Effector memory CD8-positive, alpha-beta T cell (primary cell): ENCODE results near the gene LYSMD3.
"Not testable (repeated sequence)": the region's sequence is repeated elsewhere in the genome, so short reads cannot be mapped to it uniquely, and the experiment has no call there.

Experiments
- ATAC-seq: fragments of 150-1000 bp; cut with Tn5 transposase; replicated peaks from 2 replicates; pipeline ENCODE4 v1.10.0; 2021; ENCODE audit warnings: mild to moderate bottlenecking, moderate library complexity
- DNase-seq, 3 experiments: peaks; one replicate each; pipeline ENCODE4 v3.0.0; 2021
- H3K27ac Mint-ChIP-seq, 2 donors: one replicate each; pipeline ENCODE4 v1.8.0; 2022; ENCODE audit warnings: mild to moderate bottlenecking in 2 of 2, mixed read lengths in 2 of 2, moderate library complexity in 2 of 2
- H3K27me3 Mint-ChIP-seq, 2 donors: one replicate each; pipeline ENCODE4 v1.8.0; 2022; ENCODE audit warnings: mixed read lengths in 2 of 2
- H3K36me3 Mint-ChIP-seq: one replicate; pipeline ENCODE4 v1.8.0; 2022; ENCODE audit warnings: mild to moderate bottlenecking, moderate library complexity, mixed read lengths; ENCODE audit not compliant: insufficient read depth
- H3K4me1 Mint-ChIP-seq, 2 donors: one replicate each; pipeline ENCODE4 v1.8.0; 2022; ENCODE audit warnings: low read depth in 2 of 2, mixed read lengths in 2 of 2
- H3K4me3 Mint-ChIP-seq, 2 donors: one replicate each; pipeline ENCODE4 v1.8.0; 2022; ENCODE audit warnings: mild to moderate bottlenecking in 2 of 2, mixed read lengths in 2 of 2, moderate library complexity in 2 of 2
- H3K9me3 Mint-ChIP-seq, 2 donors: one replicate each; pipeline ENCODE4 v1.8.0; 2022; ENCODE audit warnings: mixed read lengths in 2 of 2
- total RNA-seq, 9 experiments: gene quantifications; one replicate each; lab custom pipeline; 2026; lab: John Stamatoyannopoulos, UW

Gene LYSMD3
- total RNA-seq, result 16.1 to 66.7 (median 39.4) reads per million in 9 experiments

- Mint-ChIP-seq H3K27me3 (peaks cover 21% of the 10 kb centered on the region in 2 donors), H3K27ac (peak within 1 kb of the TSS; percentile 96 to 97), H3K9me3 (no peaks in the 10 kb centered on the region), H3K4me1 (peaks cover 21 to 31% of the 10 kb centered on the region in 2 donors), H3K36me3 (peaks cover 28% of the 10 kb centered on the region), H3K4me3 (peak within 1 kb of the TSS; percentile 91 to 94)
- ATAC-seq (peak; percentile 83), DNase-seq (peak; percentile 95)
These were observed at the start of gene LYSMD3 for GRCh38 chr5:90529194-90529938. LYSMD3 (minus strand) TSS chr5:90529584; CDS start chr5:90525289, 4,295 bp downstream.

DNA sequence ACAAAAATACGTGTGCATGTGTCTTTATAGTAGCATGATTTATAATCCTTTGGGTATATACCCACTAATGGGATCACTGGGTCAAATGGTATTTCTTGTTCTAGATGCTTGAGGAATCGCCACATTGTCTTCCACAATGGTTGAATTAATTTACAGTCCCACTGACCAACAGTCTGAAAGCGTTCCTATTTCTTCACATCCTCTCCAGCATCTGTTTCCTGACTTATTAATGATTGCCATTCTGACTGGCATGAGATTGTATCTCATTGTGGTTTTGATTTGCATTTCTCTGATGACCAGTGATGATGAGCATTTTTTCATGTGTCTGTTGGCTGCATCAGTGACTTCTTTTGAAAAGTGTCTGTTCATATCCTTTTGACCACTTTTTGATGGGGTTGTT is 47.2 kb upstream of the LYSMD3 start:
- not testable (repeated sequence) for H3K4me3 Mint-ChIP-seq, H3K9me3 Mint-ChIP-seq, H3K36me3 Mint-ChIP-seq, H3K4me1 Mint-ChIP-seq, DNase-seq, ATAC-seq, H3K27ac Mint-ChIP-seq
- H3K27me3 Mint-ChIP-seq, result peaks cover 51 to 55% of the 10 kb centered on the region in 2 donors

DNA sequence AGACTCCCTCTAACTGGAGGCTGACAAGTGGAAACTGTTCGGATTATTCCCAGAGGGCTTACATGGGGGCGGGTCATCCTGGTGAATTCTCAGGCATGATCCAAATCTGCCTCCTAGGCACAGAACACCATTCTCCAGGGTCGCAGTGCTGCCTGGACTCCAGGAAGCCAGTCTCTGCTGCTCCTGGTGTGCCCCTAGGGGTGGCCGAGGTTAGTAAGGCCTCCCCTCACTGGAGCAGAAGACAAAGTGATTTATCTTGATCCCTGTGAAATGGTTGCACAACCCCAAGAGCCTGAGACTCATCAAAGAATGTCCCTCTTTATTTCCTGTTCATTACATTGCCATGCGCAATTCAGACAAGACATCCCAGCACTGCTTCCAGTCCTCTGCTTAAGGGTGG is 46.3 kb upstream of the LYSMD3 start:
- H3K27ac Mint-ChIP-seq, result no peak overlapping the region
- H3K36me3 Mint-ChIP-seq, result no peaks in the 10 kb centered on the region
- no peaks in the 10 kb centered on the region for H3K4me1 Mint-ChIP-seq
- peaks cover 43 to 50% of the 10 kb centered on the region in 2 donors for H3K27me3 Mint-ChIP-seq
- ATAC-seq, result no peak
- H3K9me3 Mint-ChIP-seq, result peaks cover 0 to 2% of the 10 kb centered on the region in 2 donors
- no peak overlapping the region for H3K4me3 Mint-ChIP-seq
- no peak for DNase-seq

DNA sequence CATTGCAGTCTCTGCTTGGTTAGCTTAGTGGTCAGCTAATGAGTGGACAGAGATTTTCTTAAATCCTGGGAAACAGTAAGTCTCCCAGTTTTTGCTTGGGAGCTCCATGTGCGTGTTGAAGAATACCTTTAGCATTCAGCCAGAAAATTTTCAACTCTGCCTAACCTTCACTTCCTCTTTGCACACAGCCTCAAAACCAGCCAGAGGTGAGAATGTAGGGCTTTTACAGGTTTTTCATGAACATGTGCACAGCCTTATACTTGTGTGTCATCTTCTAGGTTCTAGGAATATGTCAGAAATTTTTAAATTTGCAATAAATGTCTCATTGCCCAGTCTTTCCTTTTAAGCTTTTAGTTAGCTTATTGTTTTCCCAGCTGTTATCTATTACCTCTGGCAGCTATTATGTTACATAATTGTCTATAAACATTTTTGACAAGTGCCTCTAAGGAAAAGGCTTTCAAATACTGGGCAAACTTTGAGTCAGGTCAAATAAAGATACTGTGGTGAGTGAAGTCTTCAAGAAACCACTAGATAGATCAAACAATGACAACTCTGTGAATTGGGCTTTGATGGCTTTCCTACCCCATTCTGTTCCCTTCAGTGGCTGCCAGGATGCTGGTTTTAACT is 41.9 kb upstream of the LYSMD3 start:
- H3K27me3 Mint-ChIP-seq, result peaks cover 23 to 39% of the 10 kb centered on the region in 2 donors
- H3K36me3 Mint-ChIP-seq, result no peaks in the 10 kb centered on the region
- DNase-seq, result no peak
- no peaks in the 10 kb centered on the region for H3K4me1 Mint-ChIP-seq
- H3K9me3 Mint-ChIP-seq, result no peaks in the 10 kb centered on the region
- H3K4me3 Mint-ChIP-seq, result no peak overlapping the region
- H3K27ac Mint-ChIP-seq, result no peak overlapping the region
- ATAC-seq, result no peak

DNA sequence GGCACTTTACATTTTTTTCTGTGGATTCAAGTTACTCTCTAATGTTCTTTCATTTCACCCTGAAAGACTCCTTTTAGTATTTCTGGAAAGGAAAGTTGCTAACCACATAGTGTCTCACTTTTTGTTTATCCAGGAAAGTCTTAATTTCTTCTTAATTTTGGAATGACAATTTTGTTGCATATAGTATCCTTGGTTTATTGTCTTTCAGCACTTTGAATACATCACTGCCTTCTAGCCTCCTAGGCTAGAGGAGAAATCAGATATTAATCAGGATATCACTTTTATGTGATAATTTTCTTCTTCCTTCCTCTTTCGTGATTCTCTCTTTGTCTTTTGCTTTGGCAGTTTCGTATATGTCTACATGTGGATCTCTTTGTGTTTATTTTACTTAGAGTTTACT is 40.6 kb upstream of the LYSMD3 start:
- Mint-ChIP-seq H3K9me3 (no peaks in the 10 kb centered on the region), H3K27me3 (peaks cover 23 to 44% of the 10 kb centered on the region in 2 donors), H3K4me1 (no peaks in the 10 kb centered on the region), H3K36me3 (no peaks in the 10 kb centered on the region), H3K4me3 (no peak overlapping the region), H3K27ac (no peak overlapping the region)
- no peak for ATAC-seq
- no peak for DNase-seq

DNA sequence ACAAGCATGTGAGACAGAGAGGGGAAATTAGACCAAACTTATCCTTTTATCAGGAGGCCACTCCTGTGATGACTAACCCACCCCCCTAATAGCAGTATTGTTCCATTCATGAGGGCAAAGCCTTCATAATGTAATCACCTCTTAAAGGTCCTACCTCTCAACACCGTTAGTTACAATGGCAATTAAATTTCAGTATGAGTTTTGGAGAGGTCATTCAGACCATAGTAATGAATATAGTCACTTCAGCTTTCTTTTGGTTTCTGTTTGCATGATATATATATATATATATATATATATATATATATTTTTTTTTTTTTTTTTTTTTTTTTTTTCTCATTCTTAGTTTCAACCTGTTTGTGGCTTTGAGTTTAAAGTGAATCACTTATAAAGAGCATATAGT is 39.7 kb upstream of the LYSMD3 start:
- Mint-ChIP-seq H3K27ac (no peak overlapping the region), H3K4me1 (no peaks in the 10 kb centered on the region), H3K4me3 (no peak overlapping the region), H3K36me3 (no peaks in the 10 kb centered on the region), H3K27me3 (peaks cover 28 to 44% of the 10 kb centered on the region in 2 donors), H3K9me3 (no peaks in the 10 kb centered on the region)
- DNase-seq (no peak), ATAC-seq (no peak)

DNA sequence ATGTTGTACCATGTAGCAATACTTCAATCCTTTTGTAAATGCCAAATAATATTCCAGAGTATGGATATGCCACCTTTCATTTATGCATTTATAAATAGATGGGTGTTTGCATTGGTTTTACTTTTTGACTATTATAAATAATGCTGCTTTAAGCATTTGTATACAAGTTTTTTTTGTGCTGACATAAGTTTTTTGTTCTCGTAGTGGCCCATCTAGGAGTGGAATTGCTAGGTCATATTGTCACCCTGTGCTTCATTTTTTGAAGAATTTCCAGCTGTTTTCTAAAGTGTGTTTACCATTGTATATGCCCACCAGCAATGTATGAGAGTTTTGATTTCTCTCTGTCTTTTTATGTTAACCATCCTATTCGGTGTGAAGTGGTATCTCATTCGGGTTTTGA is 36.1 kb upstream of the LYSMD3 start:
- DNase-seq (no peak), ATAC-seq (no peak)
- no peaks in the 10 kb centered on the region for H3K9me3 Mint-ChIP-seq
- H3K4me3 Mint-ChIP-seq, result no peak overlapping the region
- H3K36me3 Mint-ChIP-seq, result no peaks in the 10 kb centered on the region
- H3K27ac Mint-ChIP-seq, result no peak overlapping the region
- peaks cover 32 to 45% of the 10 kb centered on the region in 2 donors for H3K27me3 Mint-ChIP-seq
- H3K4me1 Mint-ChIP-seq, result no peaks in the 10 kb centered on the region

- Mint-ChIP-seq H3K36me3 (no peaks in the 10 kb centered on the region), H3K4me1 (peaks cover 5 to 9% of the 10 kb centered on the region in 2 donors), H3K4me3 (no peak overlapping the region), H3K27me3 (peaks cover 45 to 50% of the 10 kb centered on the region in 2 donors), H3K27ac (no peak overlapping the region), H3K9me3 (no peaks in the 10 kb centered on the region)
- ATAC-seq, result no peak
- no peak for DNase-seq
These were observed 33.7 kb upstream of the LYSMD3 start for GRCh38 chr5:90563108-90563507.

GRCh38 chr5:90562341-90562740 is 33.0 kb upstream of the LYSMD3 start:
- no peaks in the 10 kb centered on the region for H3K36me3 Mint-ChIP-seq
- peaks cover 53 to 55% of the 10 kb centered on the region in 2 donors for H3K27me3 Mint-ChIP-seq
- peaks cover 9% of the 10 kb centered on the region in 2 donors for H3K4me1 Mint-ChIP-seq
- DNase-seq, result no peak
- no peak overlapping the region for H3K27ac Mint-ChIP-seq
- ATAC-seq, result no peak
- no peak overlapping the region for H3K4me3 Mint-ChIP-seq
- H3K9me3 Mint-ChIP-seq, result no peaks in the 10 kb centered on the region

GRCh38 chr5:90561766-90562165 is 32.4 kb upstream of the LYSMD3 start:
- DNase-seq (no peak), ATAC-seq (no peak)
- Mint-ChIP-seq H3K36me3 (no peaks in the 10 kb centered on the region), H3K9me3 (no peaks in the 10 kb centered on the region), H3K27ac (no peak overlapping the region), H3K4me3 (no peak overlapping the region), H3K4me1 (peaks cover 9% of the 10 kb centered on the region in 2 donors), H3K27me3 (peaks cover 57 to 60% of the 10 kb centered on the region in 2 donors)

DNA sequence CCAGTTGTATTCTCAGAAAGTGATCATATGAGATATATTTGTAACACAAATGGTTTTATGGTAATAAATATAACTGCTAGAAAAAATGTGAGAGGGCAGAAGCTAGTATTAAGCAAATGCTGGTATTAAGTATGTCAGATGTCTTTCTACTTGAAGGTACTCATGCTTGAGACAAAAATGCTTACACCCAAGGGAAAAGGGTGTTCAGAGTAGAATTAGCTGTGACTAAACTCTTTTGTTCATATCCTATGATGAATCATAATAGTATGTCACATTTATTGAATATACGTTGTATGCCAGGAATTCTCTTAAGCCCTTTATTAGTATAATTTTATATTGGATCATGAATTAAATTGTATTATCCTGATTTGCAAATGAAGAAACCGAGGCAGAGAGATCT is 31.4 kb upstream of the LYSMD3 start:
- peaks cover 62 to 67% of the 10 kb centered on the region in 2 donors for H3K27me3 Mint-ChIP-seq
- ATAC-seq, result no peak
- H3K4me3 Mint-ChIP-seq, result no peak overlapping the region
- peaks cover 9% of the 10 kb centered on the region in 2 donors for H3K4me1 Mint-ChIP-seq
- H3K9me3 Mint-ChIP-seq, result no peaks in the 10 kb centered on the region
- DNase-seq, result no peak
- H3K27ac Mint-ChIP-seq, result no peak overlapping the region
- no peaks in the 10 kb centered on the region for H3K36me3 Mint-ChIP-seq

- Mint-ChIP-seq H3K9me3 (no peaks in the 10 kb centered on the region), H3K4me3 (peak within 1 kb of the TSS; percentile 61 to 62), H3K4me1 (peaks cover 9% of the 10 kb centered on the region in 2 donors), H3K27ac (no peak within 1 kb of the TSS), H3K27me3 (peaks cover 70 to 74% of the 10 kb centered on the region in 2 donors), H3K36me3 (no peaks in the 10 kb centered on the region)
- DNase-seq, result no peak
- ATAC-seq, result peak; percentile 64
These were observed 29.2 kb upstream of the LYSMD3 start, which contains the start of gene ADGRV1 for GRCh38 chr5:90558344-90559192. ADGRV1 (plus strand) TSS chr5:90558797; CDS start chr5:90558896, 99 bp downstream.

DNA sequence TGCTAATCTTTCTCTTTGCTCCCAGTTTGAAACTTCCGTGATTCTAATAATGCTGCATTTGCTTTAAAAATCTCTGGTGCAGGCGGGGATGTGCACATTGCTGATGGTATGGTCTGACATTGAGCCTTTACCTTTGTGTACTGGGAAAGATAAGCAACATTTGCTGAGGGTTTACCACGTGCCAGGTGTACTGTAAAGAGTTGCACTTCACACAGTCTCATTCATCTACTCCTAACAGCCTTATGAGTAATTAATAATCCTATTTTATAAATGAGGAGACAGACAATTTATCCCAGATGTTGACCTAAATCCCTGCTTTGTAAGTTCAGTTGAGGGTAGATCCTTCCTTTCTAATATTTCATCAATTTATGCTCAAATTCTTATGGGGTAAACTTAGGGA is 28.5 kb upstream of the LYSMD3 start:
- DNase-seq, result no peak
- no peak for ATAC-seq
- peak overlapping the region; percentile 61 to 62 for H3K4me3 Mint-ChIP-seq

More for the DNA sequence above, 28.5 kb upstream of the LYSMD3 start:
- no peak overlapping the region for H3K27ac Mint-ChIP-seq
- peaks cover 75 to 76% of the 10 kb centered on the region in 2 donors for H3K27me3 Mint-ChIP-seq
- no peaks in the 10 kb centered on the region for H3K36me3 Mint-ChIP-seq
- H3K9me3 Mint-ChIP-seq, result no peaks in the 10 kb centered on the region
- H3K4me1 Mint-ChIP-seq, result peaks cover 9% of the 10 kb centered on the region in 2 donors
